Chondrocyte (in vitro differentiated cells): Measurements from ENCODE around the gene ZBTB49. TPM values are rescaled to one million over a fixed set of nuclear protein-coding genes. Genes with fewer than 3 reads are reported as not detected.

Source experiments
- DNase-seq: peaks from one replicate; pipeline ENCODE4 v3.0.0; 2021; ENCODE audit warnings: mixed read lengths, low spot score
- H3K27ac Mint-ChIP-seq: one replicate; pipeline ENCODE4 v1.8.0; 2021; ENCODE audit warnings: mild to moderate bottlenecking, moderate library complexity, mixed read lengths; ENCODE audit not compliant: unreplicated experiment
- H3K27me3 Mint-ChIP-seq: 2 replicates; pipeline ENCODE4 v1.8.0; 2021; ENCODE audit warnings: low read depth, mixed read lengths
- H3K36me3 Mint-ChIP-seq: 2 replicates; pipeline ENCODE4 v1.8.0; 2021; ENCODE audit warnings: low read depth, mixed read lengths
- H3K4me1 Mint-ChIP-seq: 2 replicates; pipeline ENCODE4 v1.8.0; 2021; ENCODE audit warnings: low read depth, mild to moderate bottlenecking, mixed read lengths
- H3K4me3 Mint-ChIP-seq: one replicate; pipeline ENCODE4 v1.8.0; 2021; ENCODE audit warnings: mild to moderate bottlenecking, moderate library complexity, mixed read lengths; ENCODE audit not compliant: unreplicated experiment
- H3K9me3 Mint-ChIP-seq: 2 replicates; pipeline ENCODE4 v1.8.0; 2021; ENCODE audit warnings: low read depth, mixed read lengths
- total RNA-seq: library from RNA; stranded (reverse); gene quantifications from 3 replicates; pipeline ENCODE4 v1.2.1, GENCODE V29; 2021
- TF ChIP-seq, protein P1 (sequence below): fragments of 200-600 bp; sonication (generic); IDR thresholded peaks from 2 replicates; pipeline ENCODE4 v1.5.0; 2021; ENCODE audit warnings: antibody characterized with exemption, mild to moderate bottlenecking, moderate library complexity

Gene ZBTB49
- total RNA-seq, 1 donor from 2014 or later = 4.3 TPM

DNA sequence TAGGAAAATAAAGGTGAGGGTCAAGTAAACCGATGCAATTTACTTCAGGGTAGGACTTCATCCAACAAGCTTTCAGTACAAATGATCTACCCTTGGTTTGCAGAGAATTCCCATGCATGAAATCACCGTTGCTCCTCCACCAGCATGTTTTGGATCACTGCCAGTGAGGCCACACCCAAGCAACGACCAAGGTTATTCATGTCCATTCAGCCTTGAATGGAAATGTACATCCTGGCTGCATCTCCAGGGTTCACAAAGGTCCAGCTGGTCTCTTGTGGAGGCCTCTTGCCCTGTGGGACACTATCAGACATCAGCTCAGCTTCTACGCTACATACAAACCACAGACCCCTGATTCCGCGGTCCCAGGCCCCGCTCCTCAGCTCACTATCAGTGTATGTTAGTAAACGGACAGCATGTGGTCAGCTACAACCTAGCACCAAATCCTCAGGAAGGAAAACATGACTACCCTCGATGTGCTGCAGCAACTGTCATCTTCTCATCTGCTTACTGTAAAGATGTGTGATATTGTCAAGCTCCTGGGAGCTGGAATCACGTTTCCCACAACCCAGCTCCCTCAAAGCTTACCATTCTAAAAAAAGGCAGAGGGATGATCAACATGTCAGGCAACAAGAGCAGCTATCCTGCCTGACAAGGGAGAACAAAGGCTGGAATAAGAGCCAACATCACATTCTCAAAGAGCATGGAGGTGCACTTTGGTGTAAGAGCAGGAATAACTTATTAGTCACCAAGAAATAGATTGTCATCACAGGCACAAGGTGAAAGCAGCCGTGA lies 5.0 kb upstream of the ZBTB49 start:
- Mint-ChIP-seq H3K27me3 (no peaks in the 10 kb centered on the region), H3K36me3 (peaks cover 11% of the 10 kb centered on the region), H3K4me1 (peaks cover 19% of the 10 kb centered on the region), H3K4me3 (no peak overlapping the region), H3K27ac (no peak overlapping the region), H3K9me3 (no peaks in the 10 kb centered on the region)
- no peak for DNase-seq
- TF ChIP-seq, protein P1, sequence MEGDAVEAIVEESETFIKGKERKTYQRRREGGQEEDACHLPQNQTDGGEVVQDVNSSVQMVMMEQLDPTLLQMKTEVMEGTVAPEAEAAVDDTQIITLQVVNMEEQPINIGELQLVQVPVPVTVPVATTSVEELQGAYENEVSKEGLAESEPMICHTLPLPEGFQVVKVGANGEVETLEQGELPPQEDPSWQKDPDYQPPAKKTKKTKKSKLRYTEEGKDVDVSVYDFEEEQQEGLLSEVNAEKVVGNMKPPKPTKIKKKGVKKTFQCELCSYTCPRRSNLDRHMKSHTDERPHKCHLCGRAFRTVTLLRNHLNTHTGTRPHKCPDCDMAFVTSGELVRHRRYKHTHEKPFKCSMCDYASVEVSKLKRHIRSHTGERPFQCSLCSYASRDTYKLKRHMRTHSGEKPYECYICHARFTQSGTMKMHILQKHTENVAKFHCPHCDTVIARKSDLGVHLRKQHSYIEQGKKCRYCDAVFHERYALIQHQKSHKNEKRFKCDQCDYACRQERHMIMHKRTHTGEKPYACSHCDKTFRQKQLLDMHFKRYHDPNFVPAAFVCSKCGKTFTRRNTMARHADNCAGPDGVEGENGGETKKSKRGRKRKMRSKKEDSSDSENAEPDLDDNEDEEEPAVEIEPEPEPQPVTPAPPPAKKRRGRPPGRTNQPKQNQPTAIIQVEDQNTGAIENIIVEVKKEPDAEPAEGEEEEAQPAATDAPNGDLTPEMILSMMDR = no peak

- H3K36me3 Mint-ChIP-seq = no peaks in the 10 kb centered on the region
Observed at GRCh38 chr4:4288098-4288497, 2.0 kb upstream of the ZBTB49 start.

GRCh38 chr4:4289055-4289454 lies 996 bp upstream of the ZBTB49 start:
- H3K4me3 Mint-ChIP-seq = peak overlapping the region; percentile 97

More at GRCh38 chr4:4288098-4288497, 2.0 kb upstream of the ZBTB49 start:
- H3K4me1 Mint-ChIP-seq = peaks cover 32% of the 10 kb centered on the region
- TF ChIP-seq, protein P1 = no peak
- no peaks in the 10 kb centered on the region for H3K9me3 Mint-ChIP-seq
- no peak overlapping the region for H3K4me3 Mint-ChIP-seq
- H3K27ac Mint-ChIP-seq = no peak overlapping the region
- DNase-seq = no peak
- no peaks in the 10 kb centered on the region for H3K27me3 Mint-ChIP-seq

DNA sequence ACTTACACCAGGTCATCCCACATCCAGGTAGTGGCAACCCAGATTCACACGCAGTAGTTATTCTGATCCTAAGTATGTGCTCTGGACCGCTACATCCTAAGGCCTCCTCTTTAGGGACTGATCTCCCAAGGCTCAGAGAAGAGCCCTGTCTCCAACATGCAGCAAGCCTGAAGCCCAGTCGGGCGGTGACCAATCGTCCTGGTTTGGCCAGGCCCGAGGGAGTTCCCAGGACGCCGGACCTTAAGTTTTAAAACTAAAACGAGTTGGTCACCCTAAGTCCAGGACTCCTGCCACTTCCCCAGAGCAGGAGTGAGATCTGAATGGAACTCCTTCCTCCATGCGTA lies 482 bp upstream of the ZBTB49 start:
- Mint-ChIP-seq H3K4me1 (peaks cover 32% of the 10 kb centered on the region), H3K27ac (peak overlapping the region; percentile 87)
- DNase-seq = no peak

More at GRCh38 chr4:4289055-4289454, 996 bp upstream of the ZBTB49 start:
- peaks cover 32% of the 10 kb centered on the region for H3K4me1 Mint-ChIP-seq
- no peaks in the 10 kb centered on the region for H3K36me3 Mint-ChIP-seq
- no peak for DNase-seq
- peak overlapping the region; percentile 87 for H3K27ac Mint-ChIP-seq
- TF ChIP-seq, protein P1 = no peak
- no peaks in the 10 kb centered on the region for H3K27me3 Mint-ChIP-seq
- H3K9me3 Mint-ChIP-seq = no peaks in the 10 kb centered on the region

DNA sequence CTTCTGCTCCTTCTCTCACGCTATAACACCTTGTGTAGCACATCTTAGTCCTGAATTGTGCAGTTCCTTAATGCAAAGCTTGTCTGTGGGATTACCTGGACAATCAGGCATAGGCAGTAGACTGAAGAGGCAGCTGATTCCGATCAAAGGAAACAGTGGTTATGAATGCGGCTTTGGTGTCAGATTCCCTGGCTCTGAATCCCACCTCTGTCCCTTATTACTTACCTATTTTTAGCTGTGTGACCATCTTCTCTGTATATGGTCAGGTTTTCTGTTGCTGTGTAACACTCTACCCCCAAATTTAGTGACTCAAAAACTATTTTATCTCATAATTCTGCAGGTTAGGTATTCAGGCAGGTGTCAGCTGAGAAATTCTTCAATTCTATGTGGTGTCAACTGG lies 3.2 kb downstream of the ZBTB49 start:
- peaks cover 24% of the 10 kb centered on the region for H3K4me1 Mint-ChIP-seq
- no peak for DNase-seq
- TF ChIP-seq, protein P1 = no peak
- no peaks in the 10 kb centered on the region for H3K27me3 Mint-ChIP-seq
- H3K4me3 Mint-ChIP-seq = no peak overlapping the region
- no peaks in the 10 kb centered on the region for H3K9me3 Mint-ChIP-seq
- H3K36me3 Mint-ChIP-seq = no peaks in the 10 kb centered on the region
- no peak overlapping the region for H3K27ac Mint-ChIP-seq

More for the DNA sequence above, 482 bp upstream of the ZBTB49 start:
- H3K4me3 Mint-ChIP-seq = peak overlapping the region; percentile 97
- TF ChIP-seq, protein P1 = no peak
- H3K36me3 Mint-ChIP-seq = no peaks in the 10 kb centered on the region
- H3K27me3 Mint-ChIP-seq = no peaks in the 10 kb centered on the region
- no peaks in the 10 kb centered on the region for H3K9me3 Mint-ChIP-seq
